Heart right ventricle (tissue), 16 donors: ENCODE measurements around the gene TP53RK. TPM values are rescaled to one million over a fixed set of nuclear protein-coding genes. Genes with fewer than 3 reads are reported as not detected.

ENCODE experiments used
- ATAC-seq, 8 donors: fragments of 200-7000 bp; cut with Tn5 transposase; one replicate each; pipeline ENCODE4 v1.9.1; 2020; ENCODE audit warnings: mild to moderate bottlenecking in 8 of 8, moderate library complexity in 8 of 8, moderate number of reproducible peaks in 1 of 8
- DNase-seq, 2 donors: peaks; one replicate each; pipeline ENCODE4 v3.0.0-alpha.2; 2020
- H3K27ac ChIP-seq, 10 donors: fragments of 200-600 bp; sonication (generic) in 2 of 10; one replicate each; pipeline versions ENCODE4 v1.5.0 to v1.8.0; 2020 to 2022; ENCODE audit warnings: mild to moderate bottlenecking in 3 of 10
- H3K27me3 ChIP-seq, 7 donors: fragments of 200-600 bp; one replicate each; pipeline ENCODE4 v1.8.0; 2021 to 2022; ENCODE audit warnings: mild to moderate bottlenecking in 2 of 7
- H3K36me3 ChIP-seq, 9 donors: fragments of 200-600 bp; sonication (generic) in 1 of 9; one replicate each; pipeline versions ENCODE4 v1.5.0 to v1.8.0; 2020 to 2022; ENCODE audit warnings: mild to moderate bottlenecking in 2 of 9
- H3K4me1 ChIP-seq, 9 donors: fragments of 200-600 bp; sonication (generic) in 1 of 9; one replicate each; pipeline versions ENCODE4 v1.5.0 to v1.8.0; 2020 to 2022; ENCODE audit warnings: mild to moderate bottlenecking in 4 of 9
- H3K4me3 ChIP-seq, 10 donors: fragments of 200-600 bp; sonication (generic) in 2 of 10; one replicate each; pipeline versions ENCODE4 v1.5.0 to v1.8.0; 2020 to 2022; ENCODE audit warnings: mild to moderate bottlenecking in 7 of 10, moderate library complexity in 2 of 10
- H3K9me3 ChIP-seq, 11 donors: fragments of 200-600 bp in 10 of 11; sonication (generic) in 2 of 11; one replicate each; pipeline versions ENCODE4 v1.5.0 to v1.8.0; 2013 to 2022; ENCODE audit warnings: mild to moderate bottlenecking in 2 of 11, control low read depth in 1 of 11, moderate library complexity in 1 of 11
- WGBS, 2 donors: extraction: QIAGEN DNeasy Blood & Tissue Kit; methylation state at CpG; one replicate each; pipeline ENCODE4 v1.1.7; 2013; ENCODE audit warnings: inconsistent platforms in 1 of 2; 5-methylcytosine and 5-hydroxymethylcytosine counted together
- intact Hi-C, 10 donors: fragments of 100-400 bp; cut with DNase I; formaldehyde crosslinking; loops; one replicate each; pipeline versions ENCODE4 v1.11.1 to v1.14.2; 2022
- polyA plus RNA-seq, 2 donors: library from polyadenylated mRNA; stranded (reverse); fragments of 200-250 nt; gene quantifications; one replicate each; pipeline ENCODE4 v1.2.3, GENCODE V29; 2013
- total RNA-seq, 10 donors: library from RNA; stranded (reverse); fragmentation: NEBNext Ultra II Directional in 3 of 10; extraction: Animal tissue kit (Norgen Biotek cat#: 25700) in 3 of 10; gene quantifications; one replicate each; pipeline versions ENCODE4 v1.2.1 to v1.2.4, GENCODE V29; 2021 to 2023
- TF ChIP-seq, protein P1 (sequence below), 9 donors: fragments of 200-600 bp; sonication (generic) in 2 of 9; IDR thresholded peaks; one replicate each; pipeline versions ENCODE4 v1.5.0 to v1.8.0; 2021 to 2022; ENCODE audit warnings: antibody characterized with exemption in 9 of 9, mild to moderate bottlenecking in 5 of 9, moderate library complexity in 1 of 9
- donor health status: Arrhythmogenic right ventricular cardiomyopathy.
- donor health status: ischemic (EF 13 %, LVEDD 7.1; RV severe dilation, severe dysfunction).
- donor health status: healthy with polysubstance abuse.
- donor health status: DM: no; HTN: yes; CAD: no.
- donor health status: DM: no; HTN: no; CAD: no.
- donor health status: ischemic (EF 25% LVEDD 6.9; RV normal size, moderate dysfunction).
- donor health status: ischemic (EF 25% LVEDD 5.7; RV mildly dilated, moderate dysfunction).
- donor health status: healthy.
- donor health status: DM: yes; HTN: yes; CAD: no.
- donor health status: Ischemic cardiomyopathy.
- donor health status: ischemic (EF 35%, LVEDD 5.7; RV mildly dilated, moderate dysfunction).
- donor health status: nonischemic (EF 11% LVEDD 7.7; RV severe dilation, severe dysfunction).
- donor health status: DM: yes; HTN: yes; CAD: no.
- donor health status: PGD.
- donor health status: ischemic (EF 29% LVEDD 5.4; RV normal size, mild dysfunction).
- donor health status: nonischemic (EF 23%, LVEDD 6.1; RV moderate dilation, normal function).

TP53RK gene
- total and polyA plus RNA-seq, 12 donors, result 3.5 to 7.8 (median 6.4) TPM

DNA sequence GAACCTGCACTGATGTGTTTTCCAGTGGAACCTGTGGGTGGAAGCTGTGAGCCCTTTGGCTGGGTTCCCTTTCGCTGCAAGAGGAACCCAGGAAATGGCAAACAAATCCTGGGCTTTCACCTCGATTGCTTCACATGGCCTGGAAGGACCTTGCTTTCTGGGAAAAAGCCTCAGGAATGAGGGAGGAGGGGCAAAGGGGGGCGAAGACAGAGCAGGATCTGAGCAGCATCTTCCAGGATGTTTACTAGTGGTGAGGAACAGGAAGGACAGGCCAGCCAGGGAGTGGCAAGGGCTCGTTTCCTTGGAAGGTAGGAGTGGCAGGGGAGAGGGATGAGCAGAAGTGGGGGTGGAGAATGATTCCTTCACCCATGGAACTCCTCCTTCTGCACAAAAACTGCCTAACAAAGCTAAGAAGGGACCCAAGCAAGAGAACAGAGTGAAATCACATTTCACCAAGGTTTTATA lies 26.1 kb upstream of the TP53RK start:
- peaks cover 0 to 4% (median 0%) of the 10 kb centered on the region in 9 donors for H3K36me3 ChIP-seq
- peaks cover 0 to 6% (median 0%) of the 10 kb centered on the region in 11 donors for H3K9me3 ChIP-seq
- peaks cover 0 to 8% (median 0%) of the 10 kb centered on the region in 7 donors for H3K27me3 ChIP-seq
- peaks cover 0 to 24% (median 6%) of the 10 kb centered on the region in 9 donors for H3K4me1 ChIP-seq
- no peak overlapping the region for H3K27ac ChIP-seq
- H3K4me3 ChIP-seq, result no peak overlapping the region
- ATAC-seq (no peak), DNase-seq (no peak)
- intact Hi-C loops, result no loop called here
- 38 to 41% methylated on average over 4 of the region's 4 CpGs for WGBS, 2 donors
- TF ChIP-seq, protein P1, sequence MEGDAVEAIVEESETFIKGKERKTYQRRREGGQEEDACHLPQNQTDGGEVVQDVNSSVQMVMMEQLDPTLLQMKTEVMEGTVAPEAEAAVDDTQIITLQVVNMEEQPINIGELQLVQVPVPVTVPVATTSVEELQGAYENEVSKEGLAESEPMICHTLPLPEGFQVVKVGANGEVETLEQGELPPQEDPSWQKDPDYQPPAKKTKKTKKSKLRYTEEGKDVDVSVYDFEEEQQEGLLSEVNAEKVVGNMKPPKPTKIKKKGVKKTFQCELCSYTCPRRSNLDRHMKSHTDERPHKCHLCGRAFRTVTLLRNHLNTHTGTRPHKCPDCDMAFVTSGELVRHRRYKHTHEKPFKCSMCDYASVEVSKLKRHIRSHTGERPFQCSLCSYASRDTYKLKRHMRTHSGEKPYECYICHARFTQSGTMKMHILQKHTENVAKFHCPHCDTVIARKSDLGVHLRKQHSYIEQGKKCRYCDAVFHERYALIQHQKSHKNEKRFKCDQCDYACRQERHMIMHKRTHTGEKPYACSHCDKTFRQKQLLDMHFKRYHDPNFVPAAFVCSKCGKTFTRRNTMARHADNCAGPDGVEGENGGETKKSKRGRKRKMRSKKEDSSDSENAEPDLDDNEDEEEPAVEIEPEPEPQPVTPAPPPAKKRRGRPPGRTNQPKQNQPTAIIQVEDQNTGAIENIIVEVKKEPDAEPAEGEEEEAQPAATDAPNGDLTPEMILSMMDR (IDR thresholded peaks at IDR 0.05), result no peak

DNA sequence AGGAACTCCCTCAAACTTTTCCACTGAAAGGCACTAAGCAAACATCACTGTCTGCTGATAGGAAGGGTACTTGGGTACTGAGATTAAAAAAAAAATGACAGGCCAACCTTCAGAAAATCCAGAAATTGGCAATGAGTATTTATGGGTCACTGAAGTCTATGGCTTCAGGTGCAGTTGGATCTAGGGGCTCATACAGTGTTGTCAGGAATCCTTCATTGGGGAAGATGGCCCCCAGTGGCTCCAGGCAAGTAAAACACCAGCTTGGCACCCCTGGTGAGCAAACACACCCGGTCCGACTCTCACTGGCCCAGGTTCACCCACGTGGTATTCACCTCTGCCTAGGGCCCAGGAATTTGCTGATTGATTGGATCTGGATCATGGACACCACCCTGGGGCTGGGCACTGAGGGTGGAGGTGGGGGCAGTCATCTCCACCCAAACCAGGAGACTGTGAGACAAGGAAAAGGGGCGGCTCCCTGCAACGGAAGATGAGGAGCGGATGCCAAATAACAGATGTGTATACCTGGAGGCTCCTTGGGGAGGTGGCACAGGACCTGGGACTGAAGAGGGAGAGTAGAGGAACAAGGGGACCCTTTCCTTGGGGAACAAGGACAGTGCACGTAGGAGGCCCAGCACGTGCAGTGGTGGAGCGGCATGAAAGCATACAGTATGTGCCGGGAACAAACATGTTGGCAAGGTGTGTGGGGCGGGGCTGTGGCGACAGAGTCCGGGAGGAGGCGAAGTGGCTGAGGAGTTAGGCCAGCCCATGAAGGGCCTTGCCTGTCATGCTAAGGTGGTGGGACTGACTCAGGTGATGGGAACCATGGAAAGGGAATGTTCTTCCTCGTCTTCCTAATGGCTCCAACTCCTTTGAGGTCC lies 25.0 kb upstream of the TP53RK start:
- Histone ChIP-seq H3K27ac (no peak overlapping the region), H3K9me3 (no peaks in the 10 kb centered on the region), H3K4me3 (no peak overlapping the region), H3K36me3 (no peaks in the 10 kb centered on the region), H3K4me1 (peaks cover 0 to 33% (median 11%) of the 10 kb centered on the region in 9 donors), H3K27me3 (peaks cover 0 to 18% (median 0%) of the 10 kb centered on the region in 7 donors)
- TF ChIP-seq, protein P1 (IDR thresholded peaks at IDR 0.05), result no peak
- intact Hi-C loops, result no loop called here
- DNase-seq (no peak), ATAC-seq (no peak)
- 94 to 95% methylated on average over 15 of the region's 15 CpGs for WGBS, 2 donors

- TF ChIP-seq, protein P1 (IDR thresholded peaks at IDR 0.05), result no peak
- peaks cover 0 to 37% (median 11%) of the 10 kb centered on the region in 9 donors for H3K4me1 ChIP-seq
- 72 to 74% methylated on average over 5 of the region's 5 CpGs for WGBS, 2 donors
- H3K9me3 ChIP-seq, result peaks cover 0 to 2% (median 0%) of the 10 kb centered on the region in 11 donors
- peaks cover 0 to 28% (median 0%) of the 10 kb centered on the region in 7 donors for H3K27me3 ChIP-seq
- H3K4me3 ChIP-seq, result no peak overlapping the region
- no peaks in the 10 kb centered on the region for H3K36me3 ChIP-seq
- DNase-seq (no peak), ATAC-seq (no peak)
- intact Hi-C loops, result no loop called here
- no peak overlapping the region for H3K27ac ChIP-seq
Measured at GRCh38 chr20:46712056-46712636, 22.9 kb upstream of the TP53RK start.

GRCh38 chr20:46710153-46710913 lies 21.1 kb upstream of the TP53RK start:
- peak overlapping the region in 8 of 10 donors; percentile 25 to 81 (median 73) for H3K27ac ChIP-seq
- 44 to 45% methylated on average over 22 of the region's 22 CpGs for WGBS, 2 donors
- H3K27me3 ChIP-seq, result peaks cover 0 to 28% (median 0%) of the 10 kb centered on the region in 7 donors
- intact Hi-C loops, result no loop called here
- ATAC-seq (no peak), DNase-seq (no peak)
- peaks cover 0 to 36% (median 11%) of the 10 kb centered on the region in 9 donors for H3K4me1 ChIP-seq
- TF ChIP-seq, protein P1 (IDR thresholded peaks at IDR 0.05), result no peak
- H3K36me3 ChIP-seq, result no peaks in the 10 kb centered on the region
- H3K4me3 ChIP-seq, result peak overlapping the region; percentile 67 to 86 (median 78)
- peaks cover 0 to 15% (median 0%) of the 10 kb centered on the region in 11 donors for H3K9me3 ChIP-seq
